Fibroblast of villous mesenchyme (primary cell): ENCODE results near the gene ZNF281. TPM values are rescaled to one million over a fixed set of nuclear protein-coding genes. Genes with fewer than 3 reads are reported as not detected.

Source experiments
- DNase-seq: peaks from one replicate; pipeline ENCODE4 v3.0.0-alpha.2; 2010; ENCODE audit warnings: low read depth
- H3K4me3 ChIP-seq: 2 replicates; pipeline ENCODE4 v1.5.1; 2011; ENCODE audit warnings: low read depth, mild to moderate bottlenecking, low read length
- CTCF ChIP-seq: IDR thresholded peaks from 2 replicates; pipeline ENCODE4 v1.5.1; 2012; ENCODE audit warnings: low read depth, mild to moderate bottlenecking, low read length; ENCODE audit not compliant: insufficient read depth
- total RNA-seq: library from RNA; depleted of rRNA; stranded (reverse); fragments of >200 nt; gene quantifications from 2 replicates; pipeline ENCODE4 v1.2.3, GENCODE V29; 2012

ZNF281 gene
- total RNA-seq, 1 donor: 48.8 TPM

- no peak overlapping the region for H3K4me3 ChIP-seq
- DNase-seq: no peak
- TF ChIP-seq CTCF: no peak
Measured at GRCh38 chr1:200388791-200389190, 21.0 kb downstream of the ZNF281 start.

DNA sequence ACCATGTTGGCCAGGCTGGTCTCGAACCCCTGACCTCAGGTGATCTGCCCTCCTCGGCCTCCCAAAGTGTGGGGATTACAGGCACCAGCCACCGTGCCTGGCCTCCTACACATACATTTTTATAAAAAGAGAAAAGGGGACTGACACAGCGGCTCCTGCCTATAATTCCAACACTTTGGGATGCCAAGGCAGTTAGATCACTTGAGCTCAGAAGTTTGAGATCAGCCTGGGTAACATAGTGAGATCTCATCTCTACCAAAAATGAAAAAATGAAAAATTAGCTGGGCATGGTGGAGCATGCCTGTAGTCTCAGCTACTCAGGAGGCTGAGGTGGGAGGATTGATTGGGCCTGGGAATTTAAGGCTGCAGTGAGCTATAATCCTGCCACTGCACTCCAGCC lies 23.4 kb downstream of the ZNF281 start:
- no peak for TF ChIP-seq CTCF
- H3K4me3 ChIP-seq: no peak overlapping the region
- DNase-seq: no peak

DNA sequence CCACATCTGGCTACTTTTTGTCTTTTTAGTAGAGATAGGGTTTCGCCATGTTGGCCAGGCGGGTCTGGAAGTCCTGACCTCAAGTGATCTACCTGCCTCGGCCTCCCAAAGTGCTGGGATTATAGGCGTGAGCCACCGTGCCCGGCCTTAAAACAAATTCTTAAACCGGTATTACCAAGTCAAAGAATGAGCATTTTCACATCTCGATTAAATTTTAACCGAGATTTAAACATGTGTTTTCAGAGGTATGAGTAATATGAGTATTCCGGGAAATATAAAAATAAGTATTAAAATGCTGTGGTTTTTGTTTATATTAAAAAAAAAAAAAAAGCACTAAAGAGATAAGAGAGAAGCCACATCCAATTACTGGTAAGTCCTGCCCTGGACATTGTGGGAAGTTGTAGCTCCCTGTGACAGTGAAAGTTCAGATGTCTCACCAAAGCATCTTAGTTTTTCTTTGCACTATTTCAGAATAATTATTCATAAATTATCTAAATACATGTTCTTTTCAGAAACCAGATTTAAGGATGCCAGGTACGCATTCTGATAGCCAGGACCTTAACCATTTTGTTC lies 24.9 kb downstream of the ZNF281 start:
- peak; percentile 64 for DNase-seq
- no peak for TF ChIP-seq CTCF
- H3K4me3 ChIP-seq: no peak overlapping the region

DNA sequence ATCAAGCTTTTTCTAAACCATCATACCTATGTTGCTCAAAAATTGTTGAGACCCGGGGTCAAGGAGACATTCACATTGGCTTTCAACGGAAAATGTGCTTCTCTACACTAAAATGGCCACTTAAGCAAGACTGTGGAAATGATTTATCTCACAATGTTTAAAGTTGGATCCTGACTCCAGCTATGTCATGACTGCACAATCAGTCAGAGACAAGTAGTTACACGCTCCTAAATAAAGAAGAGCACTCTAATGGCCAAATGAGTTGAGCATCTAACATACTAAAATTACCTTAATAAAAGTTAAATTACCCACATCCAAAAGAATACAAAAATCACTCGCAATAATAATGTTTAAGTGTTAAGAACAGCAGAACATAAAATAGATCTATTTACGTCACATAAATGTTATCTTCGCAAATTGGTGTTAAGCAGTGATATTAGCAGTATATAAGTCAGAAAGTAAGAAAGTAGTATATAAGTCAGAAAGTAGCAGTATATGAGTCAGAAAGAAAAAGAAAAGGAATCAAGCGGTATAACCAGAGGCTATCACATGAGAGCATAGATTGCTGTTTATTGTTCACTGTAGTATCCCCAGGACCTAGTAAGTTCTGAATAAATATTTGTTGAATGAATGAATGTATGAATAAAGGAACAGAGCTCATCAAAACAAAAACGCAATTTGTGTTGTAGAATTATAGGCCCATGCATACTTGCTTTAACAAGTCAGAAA lies 28.4 kb downstream of the ZNF281 start:
- no peak overlapping the region for H3K4me3 ChIP-seq
- no peak for DNase-seq
- no peak for TF ChIP-seq CTCF

DNA sequence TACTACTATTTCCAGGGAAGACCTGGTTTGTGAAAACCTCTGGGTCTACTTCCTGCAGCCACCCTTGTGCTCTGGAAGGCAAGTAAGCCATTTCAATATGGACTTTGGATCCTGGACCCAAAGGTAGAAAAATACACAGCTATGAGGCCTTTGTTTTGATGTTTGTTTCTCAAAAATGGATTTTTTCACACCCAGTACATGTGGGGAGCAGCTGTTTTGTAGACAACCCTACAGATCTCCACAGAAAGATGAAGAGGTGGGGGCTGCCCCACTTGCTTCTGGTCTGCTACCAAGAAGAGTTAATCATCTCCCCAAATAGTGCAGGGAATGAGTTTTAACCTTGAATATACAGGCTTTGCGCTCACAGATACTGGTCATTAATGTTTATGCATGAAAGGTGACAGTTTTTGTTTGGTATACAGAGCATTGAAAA lies 29.2 kb downstream of the ZNF281 start:
- no peak for DNase-seq
- H3K4me3 ChIP-seq: no peak overlapping the region
- TF ChIP-seq CTCF: no peak

- TF ChIP-seq CTCF: no peak
- no peak for DNase-seq
- no peak overlapping the region for H3K4me3 ChIP-seq
Measured at GRCh38 chr1:200379940-200380588, 29.8 kb downstream of the ZNF281 start.
